ENCODE results near the gene ALX3. TPM values are rescaled to one million over a fixed set of nuclear protein-coding genes. Genes with fewer than 3 reads are reported as not detected.
"Not testable (repeated sequence)": the region's sequence is repeated elsewhere in the genome, so short reads cannot be mapped to it uniquely, and the experiment has no call there.

ALX3 gene
- polyA plus RNA-seq, 4 donors: 0.09 TPM; not detected in 3

GRCh38 chr1:110086961-110087360 lies 16.5 kb upstream of the ALX3 start:
- Histone ChIP-seq H3K9me3 (ENCODE audit: control insufficient read depth in 2 of 2, insufficient read depth in 1 of 2, low read depth in 1 of 2, low read length in 1 of 2) (no peaks in the 10 kb centered on the region), H3K36me3 (ENCODE audit: control insufficient read depth in 3 of 3, insufficient read depth in 2 of 3, low read depth in 1 of 3, low read length in 3 of 3) (no peaks in the 10 kb centered on the region), H3K4me1 (ENCODE audit: control insufficient read depth in 3 of 3, insufficient read depth in 2 of 3, low read depth in 1 of 3, low read length in 2 of 3) (peaks cover 0 to 12% (median 0%) of the 10 kb centered on the region in 3 donors), H3K4me3 (ENCODE audit: low read depth in 1 of 3, low read length in 3 of 3) (no peak overlapping the region), H3K27me3 (ENCODE audit: control insufficient read depth in 3 of 3, insufficient read depth in 3 of 3, low read length in 3 of 3) (peaks cover 0 to 80% (median 2%) of the 10 kb centered on the region in 3 donors), H3K27ac (ENCODE audit: low read depth in 1 of 3, low read length in 2 of 3) (no peak overlapping the region)
- no peak for DNase-seq
- 58 to 80% (median 72%) methylated on average over 4 of the region's 4 CpGs for WGBS, 3 donors
- no peak for FAIRE-seq

- Histone ChIP-seq H3K9me3 (ENCODE audit: control insufficient read depth in 2 of 2, insufficient read depth in 1 of 2, low read depth in 1 of 2, low read length in 1 of 2) (no peaks in the 10 kb centered on the region), H3K27ac (ENCODE audit: low read depth in 1 of 3, low read length in 2 of 3) (no peak overlapping the region), H3K4me3 (ENCODE audit: low read depth in 1 of 3, low read length in 3 of 3) (no peak overlapping the region), H3K36me3 (ENCODE audit: control insufficient read depth in 3 of 3, insufficient read depth in 2 of 3, low read depth in 1 of 3, low read length in 3 of 3) (no peaks in the 10 kb centered on the region), H3K4me1 (ENCODE audit: control insufficient read depth in 3 of 3, insufficient read depth in 2 of 3, low read depth in 1 of 3, low read length in 2 of 3) (peaks cover 0 to 12% (median 0%) of the 10 kb centered on the region in 3 donors), H3K27me3 (ENCODE audit: control insufficient read depth in 3 of 3, insufficient read depth in 3 of 3, low read length in 3 of 3) (peaks cover 0 to 84% (median 5%) of the 10 kb centered on the region in 3 donors)
- FAIRE-seq (no peak), DNase-seq (no peak)
- WGBS, 3 donors: 84 to 85% (median 85%) methylated on average over 5 of the region's 5 CpGs
These were observed 15.2 kb upstream of the ALX3 start for GRCh38 chr1:110085671-110086070.

- Histone ChIP-seq H3K27me3 (ENCODE audit: control insufficient read depth in 3 of 3, insufficient read depth in 3 of 3, low read length in 3 of 3) (peaks cover 0 to 78% (median 5%) of the 10 kb centered on the region in 3 donors), H3K36me3 (ENCODE audit: control insufficient read depth in 3 of 3, insufficient read depth in 2 of 3, low read depth in 1 of 3, low read length in 3 of 3) (no peaks in the 10 kb centered on the region), H3K27ac (ENCODE audit: low read depth in 1 of 3, low read length in 2 of 3) (peak overlapping the region in 1 of 3 donors; percentile 11), H3K4me1 (ENCODE audit: control insufficient read depth in 3 of 3, insufficient read depth in 2 of 3, low read depth in 1 of 3, low read length in 2 of 3) (peaks cover 0 to 12% (median 0%) of the 10 kb centered on the region in 3 donors), H3K9me3 (ENCODE audit: control insufficient read depth in 2 of 2, insufficient read depth in 1 of 2, low read depth in 1 of 2, low read length in 1 of 2) (no peaks in the 10 kb centered on the region), H3K4me3 (ENCODE audit: low read depth in 1 of 3, low read length in 3 of 3) (peak overlapping the region; percentile 31 to 44 (median 32))
- peak; percentile 81 for DNase-seq
- 1 to 3% (median 2%) methylated on average over 71 to 72 of the region's 72 CpGs for WGBS, 3 donors
- FAIRE-seq: no peak
These were observed 14.0 kb upstream of the ALX3 start for GRCh38 chr1:110084227-110085078.

GRCh38 chr1:110083866-110084226 lies 13.4 kb upstream of the ALX3 start:
- H3K9me3 ChIP-seq (ENCODE audit: control insufficient read depth in 2 of 2, insufficient read depth in 1 of 2, low read depth in 1 of 2, low read length in 1 of 2): no peaks in the 10 kb centered on the region
- WGBS, 3 donors: 1 to 4% (median 3%) methylated on average over 37 of the region's 37 CpGs
- H3K27me3 ChIP-seq (ENCODE audit: control insufficient read depth in 3 of 3, insufficient read depth in 3 of 3, low read length in 3 of 3): peaks cover 0 to 76% (median 5%) of the 10 kb centered on the region in 3 donors
- H3K36me3 ChIP-seq (ENCODE audit: control insufficient read depth in 3 of 3, insufficient read depth in 2 of 3, low read depth in 1 of 3, low read length in 3 of 3): no peaks in the 10 kb centered on the region
- DNase-seq (peak in 1 of 2 donors; percentile 16), FAIRE-seq (no peak)
- no peak overlapping the region for H3K27ac ChIP-seq (ENCODE audit: low read depth in 1 of 3, low read length in 2 of 3)
- H3K4me1 ChIP-seq (ENCODE audit: control insufficient read depth in 3 of 3, insufficient read depth in 2 of 3, low read depth in 1 of 3, low read length in 2 of 3): peaks cover 0 to 12% (median 0%) of the 10 kb centered on the region in 3 donors
- peak overlapping the region; percentile 31 to 44 (median 32) for H3K4me3 ChIP-seq (ENCODE audit: low read depth in 1 of 3, low read length in 3 of 3)

GRCh38 chr1:110083061-110083865 lies 12.8 kb upstream of the ALX3 start:
- H3K9me3 ChIP-seq (ENCODE audit: control insufficient read depth in 2 of 2, insufficient read depth in 1 of 2, low read depth in 1 of 2, low read length in 1 of 2): no peaks in the 10 kb centered on the region
- H3K4me3 ChIP-seq (ENCODE audit: low read depth in 1 of 3, low read length in 3 of 3): peak overlapping the region in 1 of 3 donors; percentile 44
- DNase-seq (peak in 1 of 2 donors; percentile 27), FAIRE-seq (no peak)
- peaks cover 0 to 76% (median 5%) of the 10 kb centered on the region in 3 donors for H3K27me3 ChIP-seq (ENCODE audit: control insufficient read depth in 3 of 3, insufficient read depth in 3 of 3, low read length in 3 of 3)
- no peaks in the 10 kb centered on the region for H3K36me3 ChIP-seq (ENCODE audit: control insufficient read depth in 3 of 3, insufficient read depth in 2 of 3, low read depth in 1 of 3, low read length in 3 of 3)
- WGBS, 3 donors: 20 to 32% (median 26%) methylated on average over 15 of the region's 15 CpGs
- no peak overlapping the region for H3K27ac ChIP-seq (ENCODE audit: low read depth in 1 of 3, low read length in 2 of 3)
- H3K4me1 ChIP-seq (ENCODE audit: control insufficient read depth in 3 of 3, insufficient read depth in 2 of 3, low read depth in 1 of 3, low read length in 2 of 3): peaks cover 0 to 12% (median 0%) of the 10 kb centered on the region in 3 donors

- H3K9me3 ChIP-seq (ENCODE audit: control insufficient read depth in 2 of 2, insufficient read depth in 1 of 2, low read depth in 1 of 2, low read length in 1 of 2): no peaks in the 10 kb centered on the region
- H3K27ac ChIP-seq (ENCODE audit: low read depth in 1 of 3, low read length in 2 of 3): no peak overlapping the region
- FAIRE-seq (no peak), DNase-seq (no peak)
- WGBS, 3 donors: 85 to 91% (median 85%) methylated on average over 5 of the region's 5 CpGs
- no peaks in the 10 kb centered on the region for H3K36me3 ChIP-seq (ENCODE audit: control insufficient read depth in 3 of 3, insufficient read depth in 2 of 3, low read depth in 1 of 3, low read length in 3 of 3)
- H3K4me3 ChIP-seq (ENCODE audit: low read depth in 1 of 3, low read length in 3 of 3): no peak overlapping the region
- H3K4me1 ChIP-seq (ENCODE audit: control insufficient read depth in 3 of 3, insufficient read depth in 2 of 3, low read depth in 1 of 3, low read length in 2 of 3): peaks cover 0 to 12% (median 0%) of the 10 kb centered on the region in 3 donors
- peaks cover 0 to 76% (median 5%) of the 10 kb centered on the region in 3 donors for H3K27me3 ChIP-seq (ENCODE audit: control insufficient read depth in 3 of 3, insufficient read depth in 3 of 3, low read length in 3 of 3)
These were observed 12.0 kb upstream of the ALX3 start for GRCh38 chr1:110082477-110082876.

GRCh38 chr1:110081061-110081460 lies 10.6 kb upstream of the ALX3 start:
- Histone ChIP-seq H3K36me3 (ENCODE audit: control insufficient read depth in 3 of 3, insufficient read depth in 2 of 3, low read depth in 1 of 3, low read length in 3 of 3) (no peaks in the 10 kb centered on the region), H3K27me3 (ENCODE audit: control insufficient read depth in 3 of 3, insufficient read depth in 3 of 3, low read length in 3 of 3) (peaks cover 0 to 67% (median 5%) of the 10 kb centered on the region in 3 donors), H3K4me3 (ENCODE audit: low read depth in 1 of 3, low read length in 3 of 3) (no peak overlapping the region), H3K27ac (ENCODE audit: low read depth in 1 of 3, low read length in 2 of 3) (no peak overlapping the region), H3K4me1 (ENCODE audit: control insufficient read depth in 3 of 3, insufficient read depth in 2 of 3, low read depth in 1 of 3, low read length in 2 of 3) (peaks cover 0 to 12% (median 0%) of the 10 kb centered on the region in 3 donors), H3K9me3 (ENCODE audit: control insufficient read depth in 2 of 2, insufficient read depth in 1 of 2, low read depth in 1 of 2, low read length in 1 of 2) (no peaks in the 10 kb centered on the region)
- no peak for DNase-seq
- 91 to 100% (median 93%) methylated on average over 5 of the region's 5 CpGs for WGBS, 3 donors
- no peak for FAIRE-seq

GRCh38 chr1:110079995-110080394 lies 9.5 kb upstream of the ALX3 start:
- DNase-seq; H3K9me3 ChIP-seq (ENCODE audit: control insufficient read depth in 2 of 2, insufficient read depth in 1 of 2, low read depth in 1 of 2, low read length in 1 of 2); H3K4me3 ChIP-seq (ENCODE audit: low read depth in 1 of 3, low read length in 3 of 3); H3K36me3 ChIP-seq (ENCODE audit: control insufficient read depth in 3 of 3, insufficient read depth in 2 of 3, low read depth in 1 of 3, low read length in 3 of 3); H3K27ac ChIP-seq (ENCODE audit: low read depth in 1 of 3, low read length in 2 of 3); FAIRE-seq: not testable (repeated sequence)
- 96 to 98% (median 97%) methylated on average over 2 of the region's 2 CpGs for WGBS, 3 donors
- Histone ChIP-seq H3K4me1 (ENCODE audit: control insufficient read depth in 3 of 3, insufficient read depth in 2 of 3, low read depth in 1 of 3, low read length in 2 of 3) (peaks cover 0 to 12% (median 0%) of the 10 kb centered on the region in 3 donors), H3K27me3 (ENCODE audit: control insufficient read depth in 3 of 3, insufficient read depth in 3 of 3, low read length in 3 of 3) (peaks cover 0 to 63% (median 5%) of the 10 kb centered on the region in 3 donors)
